ENCODE data around the gene SCAI.

The SCAI gene

GRCh38 chr9:125153712-125154367, 10.5 kb upstream of the SCAI start:
- no peak overlapping the region for H3K9ac ChIP-seq (ENCODE audit: insufficient read length)
- H3K27ac ChIP-seq, result no peak overlapping the region
- H3K9me3 ChIP-seq (ENCODE audit: low read depth, low read length), result no peaks in the 10 kb centered on the region
- H3K4me3 ChIP-seq, result no peak overlapping the region
- peaks cover 47% of the 10 kb centered on the region for H3K36me3 ChIP-seq (ENCODE audit: insufficient read depth, low read length)
- DNase-seq (ENCODE audit: low read depth, low spot score), result no peak
- TF ChIP-seq POLR2AphosphoS5 (IDR thresholded peaks at IDR 0.05; ENCODE audit: borderline replicate concordance, low read depth, low read length), result no peak
- TF ChIP-seq EZH2 (IDR thresholded peaks at IDR 0.05), result no peak

DNA sequence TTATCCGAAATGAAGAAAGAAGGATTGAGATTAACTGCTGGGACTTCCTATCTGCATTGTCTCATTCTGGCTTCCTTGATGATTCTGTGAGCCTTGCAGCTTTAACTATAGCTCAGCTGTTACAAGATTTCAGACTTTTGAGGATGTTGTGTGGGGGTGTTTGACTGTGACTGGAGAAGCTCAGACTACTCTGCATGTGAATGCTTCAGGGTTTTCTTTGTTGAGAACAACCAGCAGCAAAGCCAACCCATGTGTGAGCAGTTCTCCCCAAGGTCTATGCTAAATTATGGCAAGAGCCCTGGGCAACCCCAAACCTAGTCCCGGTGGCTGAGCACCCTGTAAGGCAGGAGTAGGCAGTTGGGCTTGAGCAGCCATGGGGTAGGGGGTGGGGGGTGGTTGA, 8.4 kb upstream of the SCAI start:
- Histone ChIP-seq H3K9ac (ENCODE audit: insufficient read length) (no peak overlapping the region), H3K27ac (no peak overlapping the region), H3K9me3 (ENCODE audit: low read depth, low read length) (no peaks in the 10 kb centered on the region), H3K4me3 (no peak overlapping the region), H3K36me3 (ENCODE audit: insufficient read depth, low read length) (peaks cover 47% of the 10 kb centered on the region)
- no peak for DNase-seq (ENCODE audit: low read depth, low spot score)
- no peak for TF ChIP-seq EZH2 (IDR thresholded peaks at IDR 0.05)
- no peak for TF ChIP-seq POLR2AphosphoS5 (IDR thresholded peaks at IDR 0.05; ENCODE audit: borderline replicate concordance, low read depth, low read length)
- TF ChIP-seq FOXP2 (optimal IDR thresholded peaks at IDR 0.05; ENCODE audit: control extremely low read depth, extremely low read length, insufficient read depth), result no peak

DNA sequence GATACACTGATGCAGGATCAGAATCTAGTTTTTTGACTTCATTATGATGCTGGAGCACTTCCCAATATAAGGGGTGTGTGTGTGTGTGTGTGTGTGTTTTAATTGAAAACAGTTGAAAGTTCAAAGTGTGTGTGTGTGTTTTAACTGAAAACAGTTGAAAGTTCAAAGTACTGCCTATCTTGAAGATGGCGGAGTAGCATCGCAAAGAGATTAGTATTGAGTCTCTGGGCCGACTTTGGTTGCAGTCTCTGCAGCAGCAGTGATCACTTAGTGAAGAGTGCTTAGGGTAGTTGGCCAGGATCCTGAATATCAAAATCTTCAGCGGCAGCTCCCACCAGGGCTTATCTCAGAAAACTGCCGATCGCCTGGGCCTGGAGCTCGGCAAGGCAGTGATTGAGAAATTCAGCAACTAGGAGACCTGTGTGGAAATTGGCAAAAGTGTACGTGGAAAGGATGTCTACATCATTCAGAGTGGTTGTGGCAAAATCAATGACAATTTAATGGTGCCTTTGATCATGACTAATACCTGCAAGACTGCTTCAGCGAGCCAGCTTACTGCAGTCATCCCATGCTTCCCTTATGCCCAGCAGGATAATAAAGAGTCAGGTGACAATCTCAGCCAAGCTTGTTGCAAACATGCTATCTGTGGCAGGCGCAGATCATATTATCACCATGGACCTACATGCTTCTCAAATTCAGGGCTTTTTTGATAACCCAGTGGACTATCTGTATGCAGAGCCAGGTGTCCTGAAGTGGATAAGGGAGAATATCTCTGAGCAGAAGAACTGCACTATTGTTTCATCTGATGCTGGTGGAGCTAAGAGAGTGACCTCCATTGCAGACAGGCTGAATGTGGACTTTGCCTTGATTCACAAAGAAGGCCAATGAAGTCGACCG, 7.3 kb upstream of the SCAI start:
- peaks cover 47% of the 10 kb centered on the region for H3K36me3 ChIP-seq (ENCODE audit: insufficient read depth, low read length)
- H3K4me3 ChIP-seq, result no peak overlapping the region
- no peak for DNase-seq (ENCODE audit: low read depth, low spot score)
- no peaks in the 10 kb centered on the region for H3K9me3 ChIP-seq (ENCODE audit: low read depth, low read length)
- H3K27ac ChIP-seq, result no peak overlapping the region
- no peak for TF ChIP-seq FOXP2 (optimal IDR thresholded peaks at IDR 0.05; ENCODE audit: control extremely low read depth, extremely low read length, insufficient read depth)
- TF ChIP-seq EZH2 (IDR thresholded peaks at IDR 0.05), result no peak
- no peak for TF ChIP-seq POLR2AphosphoS5 (IDR thresholded peaks at IDR 0.05; ENCODE audit: borderline replicate concordance, low read depth, low read length)
- no peak overlapping the region for H3K9ac ChIP-seq (ENCODE audit: insufficient read length)

DNA sequence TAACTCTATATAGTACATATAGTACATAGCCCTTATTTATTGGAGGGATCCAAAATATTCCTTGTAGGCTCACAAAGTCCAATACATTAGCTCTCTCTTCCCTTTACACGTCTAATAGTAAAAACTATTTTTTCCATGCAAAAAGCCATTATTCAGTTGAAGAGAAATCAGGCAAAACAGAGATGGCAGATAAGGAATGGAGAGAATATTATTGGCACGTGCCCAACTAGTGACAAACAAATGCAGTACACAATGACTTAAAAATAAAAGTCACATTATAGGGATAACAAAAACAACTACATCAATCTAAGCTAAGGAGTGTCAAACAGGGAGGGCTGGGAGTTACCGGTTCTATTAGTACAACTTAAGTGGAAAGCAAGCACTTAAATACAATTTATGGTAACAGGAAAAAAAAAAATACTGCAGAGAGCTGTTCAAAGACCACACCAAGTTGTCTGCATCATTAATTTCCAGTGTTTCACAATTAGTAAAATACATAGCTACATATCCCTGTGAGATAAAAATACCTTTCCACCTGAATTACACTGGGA, 4.1 kb upstream of the SCAI start:
- no peak for TF ChIP-seq EZH2 (IDR thresholded peaks at IDR 0.05)
- TF ChIP-seq POLR2AphosphoS5 (IDR thresholded peaks at IDR 0.05; ENCODE audit: borderline replicate concordance, low read depth, low read length), result no peak
- no peak for TF ChIP-seq FOXP2 (optimal IDR thresholded peaks at IDR 0.05; ENCODE audit: control extremely low read depth, extremely low read length, insufficient read depth)
- H3K36me3 ChIP-seq (ENCODE audit: insufficient read depth, low read length), result peaks cover 32% of the 10 kb centered on the region
- H3K27ac ChIP-seq, result no peak overlapping the region

DNA sequence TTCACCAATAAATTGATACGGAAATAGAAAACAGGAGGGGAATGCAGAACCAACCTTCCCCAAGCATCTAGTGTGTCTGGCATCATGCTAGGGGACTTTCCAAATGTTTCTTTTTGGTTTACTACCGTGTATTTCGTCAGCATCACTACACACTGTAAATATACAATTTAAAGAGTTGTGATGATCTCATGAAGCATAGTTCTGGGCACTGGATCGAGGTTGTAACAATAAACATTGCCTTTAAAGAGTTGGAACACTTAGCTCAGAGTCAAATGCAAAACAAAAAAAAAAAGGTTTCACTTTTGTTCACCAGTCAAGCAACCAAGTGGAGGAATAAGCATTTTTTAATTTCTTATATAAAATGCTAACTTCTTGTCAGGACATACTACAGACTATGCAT, 2.9 kb upstream of the SCAI start:
- Histone ChIP-seq H3K9ac (ENCODE audit: insufficient read length) (no peak overlapping the region), H3K4me3 (no peak overlapping the region), H3K36me3 (ENCODE audit: insufficient read depth, low read length) (peaks cover 21% of the 10 kb centered on the region), H3K27ac (no peak overlapping the region), H3K9me3 (ENCODE audit: low read depth, low read length) (no peaks in the 10 kb centered on the region)
- TF ChIP-seq FOXP2 (optimal IDR thresholded peaks at IDR 0.05; ENCODE audit: control extremely low read depth, extremely low read length, insufficient read depth), result no peak
- no peak for TF ChIP-seq POLR2AphosphoS5 (IDR thresholded peaks at IDR 0.05; ENCODE audit: borderline replicate concordance, low read depth, low read length)
- no peak for TF ChIP-seq EZH2 (IDR thresholded peaks at IDR 0.05)
- no peak for DNase-seq (ENCODE audit: low read depth, low spot score)

More for the DNA sequence above, 4.1 kb upstream of the SCAI start:
- no peak overlapping the region for H3K9ac ChIP-seq (ENCODE audit: insufficient read length)
- no peak for DNase-seq (ENCODE audit: low read depth, low spot score)
- H3K4me3 ChIP-seq, result no peak overlapping the region
- H3K9me3 ChIP-seq (ENCODE audit: low read depth, low read length), result no peaks in the 10 kb centered on the region

DNA sequence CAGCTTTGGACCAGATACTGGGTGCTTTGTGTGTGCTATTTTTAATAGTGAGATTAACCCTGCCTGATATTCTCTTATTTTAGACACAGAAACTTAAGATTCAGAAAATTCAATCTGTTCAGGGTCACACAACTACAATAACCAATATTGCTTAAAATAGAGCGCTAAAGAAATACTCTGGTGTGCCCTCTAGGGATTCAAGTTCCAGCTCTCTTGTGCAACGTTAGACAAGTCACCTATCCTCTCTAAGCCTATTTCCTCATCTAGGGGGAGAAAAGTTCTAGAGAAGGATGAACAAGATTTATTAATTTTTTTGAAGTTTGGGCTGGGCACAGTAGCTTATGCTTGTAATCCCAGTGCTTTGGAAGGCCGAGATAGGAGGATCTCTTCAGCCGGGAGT, 2.1 kb upstream of the SCAI start:
- Histone ChIP-seq H3K36me3 (ENCODE audit: insufficient read depth, low read length) (peaks cover 13% of the 10 kb centered on the region), H3K27ac (no peak overlapping the region), H3K9me3 (ENCODE audit: low read depth, low read length) (no peaks in the 10 kb centered on the region), H3K4me3 (no peak overlapping the region), H3K9ac (ENCODE audit: insufficient read length) (no peak overlapping the region)
- TF ChIP-seq EZH2 (IDR thresholded peaks at IDR 0.05) (no peak), POLR2AphosphoS5 (IDR thresholded peaks at IDR 0.05; ENCODE audit: borderline replicate concordance, low read depth, low read length) (no peak), FOXP2 (optimal IDR thresholded peaks at IDR 0.05; ENCODE audit: control extremely low read depth, extremely low read length, insufficient read depth) (no peak)
- DNase-seq (ENCODE audit: low read depth, low spot score), result no peak

DNA sequence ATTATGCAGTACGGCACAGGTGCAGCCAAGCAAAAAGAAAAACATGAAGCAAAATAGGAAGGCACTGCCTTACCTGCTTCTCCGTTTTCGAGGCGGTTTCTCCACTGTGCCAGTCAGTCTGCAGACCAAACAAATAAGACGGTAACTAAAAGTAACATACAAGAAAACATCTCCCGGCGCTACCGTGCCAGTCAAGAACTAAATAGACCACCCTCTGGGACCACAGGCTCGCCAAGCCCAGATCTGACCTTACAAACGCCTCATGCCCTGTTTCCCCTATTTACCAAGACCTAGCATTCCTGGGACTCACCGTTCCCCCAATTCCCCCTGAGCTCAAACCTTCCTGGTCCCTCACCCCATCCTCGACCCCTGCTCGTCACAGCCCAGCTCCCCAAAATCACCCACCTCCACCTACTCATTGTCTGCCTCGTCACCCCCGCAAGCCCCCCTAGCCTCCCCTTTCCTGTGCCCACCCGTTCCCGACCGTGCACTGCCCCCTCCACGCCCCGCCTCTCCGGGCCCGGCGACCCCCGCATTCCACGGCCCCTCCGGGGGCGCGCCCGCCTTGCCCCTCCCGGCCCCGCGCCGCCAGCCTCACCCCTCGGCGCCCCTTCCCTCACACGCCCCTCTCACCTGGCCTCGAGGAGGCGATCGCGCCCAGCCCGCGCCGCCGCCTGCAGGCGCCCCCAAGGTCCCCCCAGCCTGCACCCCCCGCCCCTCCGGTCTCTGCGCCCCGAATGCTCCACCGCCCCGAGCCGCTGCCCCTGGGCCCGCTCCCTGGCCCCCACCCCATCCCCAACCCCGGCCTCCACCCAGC, 560 bp downstream of the SCAI start:
- Histone ChIP-seq H3K27ac (no peak overlapping the region), H3K9me3 (ENCODE audit: low read depth, low read length) (no peaks in the 10 kb centered on the region)

GRCh38 chr9:125141751-125142150, 1.6 kb downstream of the SCAI start:
- DNase-seq (ENCODE audit: low read depth, low spot score), result no peak
- no peak for TF ChIP-seq EZH2 (IDR thresholded peaks at IDR 0.05)
- Histone ChIP-seq H3K9me3 (ENCODE audit: low read depth, low read length) (no peaks in the 10 kb centered on the region), H3K4me3 (no peak overlapping the region), H3K36me3 (ENCODE audit: insufficient read depth, low read length) (peaks cover 3% of the 10 kb centered on the region; the same call in 1 of the 2 replicates), H3K27ac (no peak overlapping the region), H3K9ac (ENCODE audit: insufficient read length) (no peak overlapping the region)

More for the DNA sequence above, 560 bp downstream of the SCAI start:
- no peak for DNase-seq (ENCODE audit: low read depth, low spot score)
- Histone ChIP-seq H3K36me3 (ENCODE audit: insufficient read depth, low read length) (peaks cover 3% of the 10 kb centered on the region; the same call in 1 of the 2 replicates), H3K9ac (ENCODE audit: insufficient read length) (peak overlapping the region; percentile 74), H3K4me3 (peak overlapping the region; percentile 77)
- TF ChIP-seq POLR2AphosphoS5 (IDR thresholded peaks at IDR 0.05; ENCODE audit: borderline replicate concordance, low read depth, low read length) (no peak), FOXP2 (optimal IDR thresholded peaks at IDR 0.05; ENCODE audit: control extremely low read depth, extremely low read length, insufficient read depth) (no peak)

Measured in SK-N-MC (cell line).